ENCODE data around the gene SART1. TPM values are rescaled to one million over a fixed set of nuclear protein-coding genes. Genes with fewer than 3 reads are reported as not detected.

The SART1 gene
- total and polyA plus RNA-seq, 10 of the 15 experiments (the other 5 are each of a cell fraction or from before 2014, with no cell fraction given) = 6.2 to 60.5 (median 37.4) TPM

GRCh38 chr11:65982824-65983588 lies 21.5 kb downstream of the SART1 start:
- Histone ChIP-seq H3K4me3 (no peak overlapping the region), H3K4me2 (ENCODE audit: control insufficient read depth, insufficient read depth) (no peak overlapping the region), H2AFZ (ENCODE audit: control insufficient read depth, low read depth, low read length) (no peak overlapping the region), H3K36me3 (ENCODE audit: control insufficient read depth in 2 of 2, insufficient read depth in 2 of 2, low read length in 1 of 2) (peaks cover 0 to 5% of the 10 kb centered on the region in 2 experiments; a peak in 3 of 4 replicates), H3K27me3 (replicated peaks in 1 of 2; ENCODE audit: control insufficient read depth in 2 of 2, insufficient read depth in 2 of 2, low read length in 1 of 2) (no peaks in the 10 kb centered on the region), H3K4me1 (ENCODE audit: control insufficient read depth, insufficient read depth, low read length) (no peaks in the 10 kb centered on the region), H3K79me2 (ENCODE audit: control insufficient read depth, insufficient read depth, low read length) (no peaks in the 10 kb centered on the region), H3K9ac (ENCODE audit: control insufficient read depth, insufficient read depth, low read length) (no peak overlapping the region), H3K9me3 (replicated peaks; ENCODE audit: control insufficient read depth, insufficient read depth, low read length) (no peaks in the 10 kb centered on the region), H3K27ac (ENCODE audit: control insufficient read depth, insufficient read depth) (no peak overlapping the region), H4K20me1 (ENCODE audit: control insufficient read depth, insufficient read depth) (no peaks in the 10 kb centered on the region)
- ChIA-PET RAD21 (ENCODE audit: unreplicated experiment) (interaction anchor here (1.9 kb wide), 1 partner anchor 93 kb away, joined by 5 read pairs; the partner anchor contains the start of gene CCDC85B), CTCF (interaction anchor here (0.6 to 4.8 kb wide), 2 partner anchors 98 to 166 kb away, joined by 3 to 51 read pairs; no protein-coding TSS in a partner anchor), POLR2A (interaction anchor here (0.6 kb wide), 1 partner anchor 22 kb away, joined by 3 read pairs; no protein-coding TSS in a partner anchor), SMC1A (ENCODE audit: uncharacterized antibody, unreplicated experiment) (interaction anchor here (0.6 to 4.4 kb wide), 2 partner anchors 98 to 318 kb away, joined by 3 to 28 read pairs; no protein-coding TSS in a partner anchor)
- TF ChIP-seq STAT3 (IDR thresholded peaks at IDR 0.05; ENCODE audit: low read depth, low read length) (no peak), NKRF (conservative IDR thresholded peaks at IDR 0.05) (no peak), USF1 (IDR thresholded peaks at IDR 0.05; ENCODE audit: borderline replicate concordance, extremely low read length, insufficient read depth, low read depth, low read length) (no peak), RBBP5 (conservative IDR thresholded peaks at IDR 0.05) (no peak), HDGF (IDR thresholded peaks at IDR 0.05) (no peak), ZSCAN29 (IDR thresholded peaks at IDR 0.05) (no peak), ATF3 (IDR thresholded peaks at IDR 0.05; ENCODE audit: borderline replicate concordance, extremely low read depth, low read depth, low read length) (no peak), SMAD1 (IDR thresholded peaks at IDR 0.05; ENCODE audit: low read depth, partially characterized antibody) (no peak), RELA (IDR thresholded peaks at IDR 0.05; ENCODE audit: borderline replicate concordance, partially characterized antibody) (no peak)
- no peak for DNase-seq (ENCODE audit: low read depth, low spot score)
- in situ Hi-C loops (cut with MboI) = no loop called here
- BruUV-seq (replicated peaks) = no TSS peak
- 68% methylated on average over 22 of the region's 22 CpGs for WGBS (ENCODE audit: insufficient coverage, insufficient replicate concordance, low lambda C conversion rate, missing lambda C conversion rate)
- FAIRE-seq = no peak
- no peak for ATAC-seq
- intact Hi-C loops (cut with micrococcal nuclease; ENCODE audit: unreplicated experiment) = no loop called here

All from GM12878 (cell line).